ENCODE data around the gene TLX2. TPM values are rescaled to one million over a fixed set of nuclear protein-coding genes. Genes with fewer than 3 reads are reported as not detected.

The TLX2 gene
- polyA plus RNA-seq, 4 donors, result 1.5 to 5.4 TPM; not detected in 2

DNA sequence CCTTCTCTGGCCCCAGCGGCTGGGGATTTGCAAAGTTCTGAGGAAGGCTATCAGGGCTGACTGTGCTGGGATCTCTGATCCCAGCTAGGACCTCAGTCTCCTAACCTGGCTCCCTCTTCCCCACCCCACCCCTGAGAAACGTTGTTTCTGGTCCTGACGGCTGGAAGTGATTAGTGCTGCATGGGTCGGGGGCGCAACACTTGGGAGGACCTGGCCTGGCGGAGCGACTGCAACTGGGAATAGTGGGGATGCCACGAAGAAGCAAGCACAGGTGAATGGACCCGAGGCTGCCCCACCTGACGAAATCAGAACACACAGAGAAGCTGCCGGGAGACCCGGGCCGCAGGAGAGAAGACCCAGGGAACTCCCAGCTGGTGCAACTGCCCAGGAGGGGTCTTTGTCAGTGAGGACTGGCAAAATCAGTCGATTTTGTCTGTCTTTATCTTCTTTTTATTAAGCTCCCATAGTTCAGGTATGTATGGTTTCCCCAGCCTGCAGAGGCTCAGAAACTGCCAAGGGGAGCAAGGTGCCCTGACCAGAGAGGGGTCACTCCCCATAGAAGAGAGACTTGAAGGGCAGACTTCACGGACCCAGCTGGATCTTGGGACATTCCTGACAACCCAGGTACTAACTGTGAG lies 14.2 kb upstream of the TLX2 start:
- Histone ChIP-seq H3K4me3 (ENCODE audit: low read depth in 1 of 3, low read length in 3 of 3) (peak overlapping the region in 2 of 3 donors; percentile 59 to 82), H3K4me1 (ENCODE audit: control insufficient read depth in 3 of 3, insufficient read depth in 2 of 3, low read depth in 1 of 3, low read length in 2 of 3) (peaks cover 0 to 59% (median 0%) of the 10 kb centered on the region in 3 donors), H3K27ac (ENCODE audit: low read depth in 1 of 3, low read length in 2 of 3) (peak overlapping the region in 1 of 3 donors; percentile 82), H3K27me3 (ENCODE audit: control insufficient read depth in 3 of 3, insufficient read depth in 3 of 3, low read length in 3 of 3) (peaks cover 0 to 49% (median 0%) of the 10 kb centered on the region in 3 donors), H3K36me3 (ENCODE audit: control insufficient read depth in 3 of 3, insufficient read depth in 2 of 3, low read depth in 1 of 3, low read length in 3 of 3) (peaks cover 0 to 37% (median 0%) of the 10 kb centered on the region in 3 donors), H3K9me3 (ENCODE audit: control insufficient read depth in 2 of 2, insufficient read depth in 1 of 2, low read depth in 1 of 2, low read length in 1 of 2) (no peaks in the 10 kb centered on the region)
- no peak for FAIRE-seq
- 38 to 52% (median 47%) methylated on average over 15 of the region's 15 CpGs for WGBS, 3 donors
- DNase-seq, result no peak

- Histone ChIP-seq H3K9me3 (ENCODE audit: control insufficient read depth in 2 of 2, insufficient read depth in 1 of 2, low read depth in 1 of 2, low read length in 1 of 2) (no peaks in the 10 kb centered on the region), H3K4me3 (ENCODE audit: low read depth in 1 of 3, low read length in 3 of 3) (peak overlapping the region in 1 of 3 donors; percentile 82), H3K36me3 (ENCODE audit: control insufficient read depth in 3 of 3, insufficient read depth in 2 of 3, low read depth in 1 of 3, low read length in 3 of 3) (peaks cover 0 to 37% (median 0%) of the 10 kb centered on the region in 3 donors), H3K27ac (ENCODE audit: low read depth in 1 of 3, low read length in 2 of 3) (peak overlapping the region in 1 of 3 donors; percentile 82), H3K27me3 (ENCODE audit: control insufficient read depth in 3 of 3, insufficient read depth in 3 of 3, low read length in 3 of 3) (peaks cover 0 to 49% (median 0%) of the 10 kb centered on the region in 3 donors), H3K4me1 (ENCODE audit: control insufficient read depth in 3 of 3, insufficient read depth in 2 of 3, low read depth in 1 of 3, low read length in 2 of 3) (peaks cover 0 to 64% (median under 1%) of the 10 kb centered on the region in 3 donors)
- DNase-seq (no peak), FAIRE-seq (no peak)
These were observed 13.7 kb upstream of the TLX2 start for GRCh38 chr2:74500578-74500946.

DNA sequence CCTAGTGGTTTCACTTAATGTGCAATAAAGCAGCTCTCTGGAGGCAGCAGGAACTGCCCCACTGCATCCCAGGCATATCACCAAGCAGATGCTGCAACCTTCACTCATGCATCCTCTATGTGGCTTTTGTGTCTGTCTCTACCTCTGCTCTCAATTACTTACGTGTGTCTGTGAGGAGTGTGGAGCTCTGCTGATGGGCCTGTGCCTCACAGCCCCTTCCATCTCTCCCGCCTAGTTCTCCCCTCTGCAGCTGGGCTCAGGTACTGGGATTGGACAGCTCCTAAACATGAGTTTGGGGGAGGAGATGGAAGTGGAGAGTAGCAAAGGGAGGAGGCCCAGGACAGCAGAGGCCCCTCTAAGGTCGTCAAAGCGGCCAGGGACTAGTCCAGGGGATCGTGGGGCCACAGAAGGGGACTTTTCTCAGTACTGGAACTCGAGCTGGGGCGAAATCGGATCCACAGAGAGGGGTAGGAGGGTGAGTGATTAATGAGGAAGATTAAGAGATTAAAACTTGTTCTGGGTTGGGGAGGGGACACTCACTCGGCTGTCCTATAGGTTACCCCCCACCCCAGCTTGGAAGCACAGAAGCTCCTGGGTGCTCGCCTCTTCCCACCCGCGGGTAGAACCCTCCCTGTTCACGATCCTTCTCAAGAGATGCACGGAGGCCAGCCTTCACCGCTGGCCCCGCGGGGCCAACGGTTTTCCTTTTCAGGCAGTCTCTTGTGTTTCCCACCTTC lies 12.7 kb upstream of the TLX2 start:
- H3K36me3 ChIP-seq (ENCODE audit: control insufficient read depth in 3 of 3, insufficient read depth in 2 of 3, low read depth in 1 of 3, low read length in 3 of 3), result peaks cover 0 to 39% (median 0%) of the 10 kb centered on the region in 3 donors
- peaks cover 3 to 64% (median 6%) of the 10 kb centered on the region in 3 donors for H3K4me1 ChIP-seq (ENCODE audit: control insufficient read depth in 3 of 3, insufficient read depth in 2 of 3, low read depth in 1 of 3, low read length in 2 of 3)
- no peak for FAIRE-seq
- no peak for DNase-seq
- H3K4me3 ChIP-seq (ENCODE audit: low read depth in 1 of 3, low read length in 3 of 3), result peak overlapping the region in 2 of 3 donors; percentile 82 to 85
- WGBS, 3 donors, result 60 to 75% (median 74%) methylated on average over 18 of the region's 18 CpGs
- H3K27me3 ChIP-seq (ENCODE audit: control insufficient read depth in 3 of 3, insufficient read depth in 3 of 3, low read length in 3 of 3), result peaks cover 0 to 49% (median 0%) of the 10 kb centered on the region in 3 donors
- peak overlapping the region in 1 of 3 donors; percentile 98 for H3K27ac ChIP-seq (ENCODE audit: low read depth in 1 of 3, low read length in 2 of 3)
- no peaks in the 10 kb centered on the region for H3K9me3 ChIP-seq (ENCODE audit: control insufficient read depth in 2 of 2, insufficient read depth in 1 of 2, low read depth in 1 of 2, low read length in 1 of 2)

- FAIRE-seq (no peak), DNase-seq (peak; percentile 88 to 90)
- peak overlapping the region; percentile 62 to 85 (median 82) for H3K4me3 ChIP-seq (ENCODE audit: low read depth in 1 of 3, low read length in 3 of 3)
- 11 to 18% (median 14%) methylated on average over 32 of the region's 32 CpGs for WGBS, 3 donors
- peaks cover 0 to 35% (median 0%) of the 10 kb centered on the region in 3 donors for H3K36me3 ChIP-seq (ENCODE audit: control insufficient read depth in 3 of 3, insufficient read depth in 2 of 3, low read depth in 1 of 3, low read length in 3 of 3)
- no peaks in the 10 kb centered on the region for H3K9me3 ChIP-seq (ENCODE audit: control insufficient read depth in 2 of 2, insufficient read depth in 1 of 2, low read depth in 1 of 2, low read length in 1 of 2)
- H3K27me3 ChIP-seq (ENCODE audit: control insufficient read depth in 3 of 3, insufficient read depth in 3 of 3, low read length in 3 of 3), result peaks cover 0 to 46% (median 0%) of the 10 kb centered on the region in 3 donors
- peaks cover 3 to 63% (median 6%) of the 10 kb centered on the region in 3 donors for H3K4me1 ChIP-seq (ENCODE audit: control insufficient read depth in 3 of 3, insufficient read depth in 2 of 3, low read depth in 1 of 3, low read length in 2 of 3)
- peak overlapping the region; percentile 94 to 98 (median 97) for H3K27ac ChIP-seq (ENCODE audit: low read depth in 1 of 3, low read length in 2 of 3)
These were observed 12.0 kb upstream of the TLX2 start for GRCh38 chr2:74502147-74502719.

GRCh38 chr2:74502720-74503505 lies 11.3 kb upstream of the TLX2 start:
- DNase-seq (peak; percentile 91 to 94), FAIRE-seq (no peak)
- Histone ChIP-seq H3K27me3 (ENCODE audit: control insufficient read depth in 3 of 3, insufficient read depth in 3 of 3, low read length in 3 of 3) (peaks cover 0 to 39% (median 0%) of the 10 kb centered on the region in 3 donors), H3K27ac (ENCODE audit: low read depth in 1 of 3, low read length in 2 of 3) (peak overlapping the region; percentile 94 to 98 (median 97)), H3K4me1 (ENCODE audit: control insufficient read depth in 3 of 3, insufficient read depth in 2 of 3, low read depth in 1 of 3, low read length in 2 of 3) (peaks cover 3 to 57% (median 6%) of the 10 kb centered on the region in 3 donors), H3K4me3 (ENCODE audit: low read depth in 1 of 3, low read length in 3 of 3) (peak overlapping the region; percentile 62 to 85 (median 82)), H3K9me3 (ENCODE audit: control insufficient read depth in 2 of 2, insufficient read depth in 1 of 2, low read depth in 1 of 2, low read length in 1 of 2) (no peaks in the 10 kb centered on the region), H3K36me3 (ENCODE audit: control insufficient read depth in 3 of 3, insufficient read depth in 2 of 3, low read depth in 1 of 3, low read length in 3 of 3) (peaks cover 0 to 29% (median 0%) of the 10 kb centered on the region in 3 donors)
- 0 to 2% (median 2%) methylated on average over 62 to 67 of the region's 67 CpGs for WGBS, 3 donors

DNA sequence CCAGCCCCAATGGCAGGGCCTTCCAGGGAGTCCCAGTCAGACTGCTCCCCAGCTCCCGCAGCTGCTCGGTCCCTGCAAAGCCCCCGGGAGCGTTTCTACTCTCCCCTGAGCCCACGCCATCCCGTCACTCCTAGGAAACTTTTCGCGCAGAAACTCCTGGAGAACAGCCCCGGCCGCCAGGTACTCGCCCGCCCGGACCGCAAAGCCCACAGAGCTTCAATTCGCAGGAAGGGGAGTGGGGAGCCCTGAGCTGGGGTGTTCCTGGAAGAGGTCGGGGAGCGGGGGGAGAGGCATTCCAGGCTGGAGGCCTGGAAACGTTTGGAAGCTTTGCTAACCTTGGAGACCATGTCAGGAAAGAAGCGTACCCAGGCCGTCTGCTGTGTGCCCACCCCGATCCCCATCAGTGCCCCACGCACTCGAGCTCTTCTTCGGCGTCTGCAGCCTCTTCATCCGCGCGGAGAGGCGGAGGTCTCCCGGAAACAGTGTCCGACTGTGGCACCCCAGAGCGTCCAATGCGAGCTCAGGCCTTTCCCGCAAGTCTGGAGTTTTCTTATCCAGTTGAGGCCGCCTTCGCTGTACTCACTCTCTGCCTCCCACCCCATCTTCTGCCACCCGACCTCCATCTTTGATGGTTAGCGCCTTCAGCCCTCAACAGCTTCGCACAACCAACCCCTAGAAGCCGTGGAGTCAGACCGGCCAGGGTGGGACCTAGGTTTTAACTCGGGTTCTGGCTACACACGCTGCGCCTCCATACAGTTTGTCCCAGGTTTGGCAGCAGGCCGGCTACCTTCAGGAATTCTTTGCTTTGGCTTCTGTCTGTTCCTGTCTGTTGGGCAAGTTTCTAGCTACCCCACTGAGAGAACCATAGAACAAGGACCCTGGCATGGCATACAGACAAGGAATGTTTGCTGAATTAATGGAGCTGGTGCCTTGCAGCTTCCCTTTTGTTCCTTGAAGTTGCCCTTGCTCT lies 10.5 kb upstream of the TLX2 start:
- WGBS, 3 donors, result 12 to 38% (median 26%) methylated on average over 43 to 45 of the region's 45 CpGs
- peak overlapping the region; percentile 94 to 98 (median 97) for H3K27ac ChIP-seq (ENCODE audit: low read depth in 1 of 3, low read length in 2 of 3)
- H3K27me3 ChIP-seq (ENCODE audit: control insufficient read depth in 3 of 3, insufficient read depth in 3 of 3, low read length in 3 of 3), result peaks cover 0 to 39% (median 0%) of the 10 kb centered on the region in 3 donors
- H3K9me3 ChIP-seq (ENCODE audit: control insufficient read depth in 2 of 2, insufficient read depth in 1 of 2, low read depth in 1 of 2, low read length in 1 of 2), result no peaks in the 10 kb centered on the region
- peaks cover 0 to 27% (median 0%) of the 10 kb centered on the region in 3 donors for H3K36me3 ChIP-seq (ENCODE audit: control insufficient read depth in 3 of 3, insufficient read depth in 2 of 3, low read depth in 1 of 3, low read length in 3 of 3)
- H3K4me1 ChIP-seq (ENCODE audit: control insufficient read depth in 3 of 3, insufficient read depth in 2 of 3, low read depth in 1 of 3, low read length in 2 of 3), result peaks cover 3 to 55% (median 9%) of the 10 kb centered on the region in 3 donors
- DNase-seq (no peak), FAIRE-seq (no peak)
- peak overlapping the region; percentile 3 to 85 (median 82) for H3K4me3 ChIP-seq (ENCODE audit: low read depth in 1 of 3, low read length in 3 of 3)

DNA sequence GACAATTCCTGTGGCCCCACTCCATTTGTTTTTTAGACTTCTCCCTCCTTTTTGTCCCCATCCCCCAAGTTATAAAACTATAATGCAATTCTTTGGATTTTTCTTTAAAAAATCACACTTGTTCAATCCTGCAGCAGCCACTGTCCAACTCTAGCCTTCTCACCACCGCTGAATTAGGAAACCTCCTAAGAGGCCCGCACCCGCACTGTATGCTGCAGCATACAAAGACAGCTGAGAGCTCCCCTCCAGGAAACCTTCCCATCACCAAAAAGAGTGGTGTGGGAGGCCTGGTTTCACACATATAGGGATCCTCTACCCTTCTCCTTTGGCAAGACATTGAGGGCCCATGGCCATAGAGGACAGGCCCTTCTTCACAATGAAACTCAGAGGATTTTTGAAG lies 9.7 kb upstream of the TLX2 start:
- peak overlapping the region in 1 of 3 donors; percentile 98 for H3K27ac ChIP-seq (ENCODE audit: low read depth in 1 of 3, low read length in 2 of 3)
- peaks cover 0 to 37% (median 0%) of the 10 kb centered on the region in 3 donors for H3K27me3 ChIP-seq (ENCODE audit: control insufficient read depth in 3 of 3, insufficient read depth in 3 of 3, low read length in 3 of 3)
- WGBS, 3 donors, result 94 to 97% (median 95%) methylated on average over 3 of the region's 3 CpGs
- FAIRE-seq, result no peak
- no peak for DNase-seq
- peaks cover 0 to 27% (median 0%) of the 10 kb centered on the region in 3 donors for H3K36me3 ChIP-seq (ENCODE audit: control insufficient read depth in 3 of 3, insufficient read depth in 2 of 3, low read depth in 1 of 3, low read length in 3 of 3)
- H3K9me3 ChIP-seq (ENCODE audit: control insufficient read depth in 2 of 2, insufficient read depth in 1 of 2, low read depth in 1 of 2, low read length in 1 of 2), result no peaks in the 10 kb centered on the region
- H3K4me1 ChIP-seq (ENCODE audit: control insufficient read depth in 3 of 3, insufficient read depth in 2 of 3, low read depth in 1 of 3, low read length in 2 of 3), result peaks cover 3 to 53% (median 9%) of the 10 kb centered on the region in 3 donors
- peak overlapping the region in 2 of 3 donors; percentile 82 to 85 for H3K4me3 ChIP-seq (ENCODE audit: low read depth in 1 of 3, low read length in 3 of 3)
